GM12878 (cell line): ENCODE measurements around the gene DSEL. TPM values are rescaled to one million over a fixed set of nuclear protein-coding genes. Genes with fewer than 3 reads are reported as not detected.

Source experiments
- ATAC-seq: fragments of 200-7000 bp; cut with Tn5 transposase; 3 replicates; pipeline ENCODE4 v1.9.1; 2020; ENCODE audit warnings: mild to moderate bottlenecking, moderate library complexity
- BruUV-seq: library from RNA; stranded (reverse); fragments of 400-500 nt; replicated peaks from 2 replicates; lab custom pipeline; 2021; lab: Mats Ljungman, UMichigan
- CTCF ChIA-PET: fragments of 300-600 bp; sonication (Branson Sonifier 250); formaldehyde crosslinking; extraction: SDS; loops from one replicate; lab custom pipeline; 2021; ENCODE audit warnings: inconsistent platforms; lab: Yijun Ruan, JAX
- POLR2A ChIA-PET: fragments of 350-600 bp; formaldehyde crosslinking; extraction: SDS; loops from one replicate; lab custom pipeline; 2021; ENCODE audit warnings: inconsistent platforms; lab: Charles Lee
- RAD21 ChIA-PET: fragments of 300-600 bp; sonication (Branson Sonifier 250); formaldehyde crosslinking; loops from one replicate; lab custom pipeline; 2023; ENCODE audit warnings: antibody characterized with exemption; ENCODE audit not compliant: unreplicated experiment; lab: Charles Lee
- SMC1A ChIA-PET: fragments of 300-600 bp; sonication (Branson Sonifier 250); formaldehyde crosslinking; loops from one replicate; lab custom pipeline; 2023; ENCODE audit not compliant: unreplicated experiment, uncharacterized antibody; lab: Charles Lee
- DNase-seq: peaks from one replicate; pipeline ENCODE4 v3.0.0-alpha.2; 2011; ENCODE audit warnings: low read depth, low spot score
- FAIRE-seq: peaks from 3 replicates; lab custom pipeline; 2011; peaks lifted over from hg19 to GRCh38; lab: Jason Lieb, UNC
- H2AFZ ChIP-seq: 2 replicates; pipeline ENCODE4 v1.6.0; 2011; ENCODE audit warnings: low read depth, low read length, control low read depth; ENCODE audit not compliant: control insufficient read depth
- H3K27ac ChIP-seq: 2 replicates; pipeline ENCODE4 v1.5.1; 2011; ENCODE audit warnings: control low read depth; ENCODE audit not compliant: control insufficient read depth, insufficient read depth
- H3K27me3 ChIP-seq, 2 experiments: replicated peaks in 1 of 2; 2 replicates each; pipeline versions ENCODE4 v1.6.0 to v1.6.1; 2011; ENCODE audit warnings: low read length in 1 of 2; ENCODE audit not compliant: control insufficient read depth in 2 of 2, insufficient read depth in 2 of 2
- H3K36me3 ChIP-seq, 2 experiments: 2 replicates each; pipeline ENCODE4 v1.5.1; 2011; ENCODE audit warnings: low read length in 1 of 2; ENCODE audit not compliant: control insufficient read depth in 2 of 2, insufficient read depth in 2 of 2
- H3K4me1 ChIP-seq: 2 replicates; pipeline ENCODE4 v1.6.1; 2011; ENCODE audit warnings: mild to moderate bottlenecking, low read length, moderate library complexity, mixed read lengths; ENCODE audit not compliant: control insufficient read depth, insufficient read depth
- H3K4me2 ChIP-seq: 2 replicates; pipeline ENCODE4 v1.6.0; 2011; ENCODE audit warnings: control low read depth; ENCODE audit not compliant: control insufficient read depth, insufficient read depth
- H3K4me3 ChIP-seq: fragments of 200-600 bp; sonication (generic); 2 replicates; pipeline ENCODE4 v1.5.1; 2016
- H3K79me2 ChIP-seq: 2 replicates; pipeline ENCODE4 v1.6.0; 2011; ENCODE audit warnings: low read length; ENCODE audit not compliant: control insufficient read depth, insufficient read depth
- H3K9ac ChIP-seq: 2 replicates; pipeline ENCODE4 v1.8.0; 2011; ENCODE audit warnings: low read length, control low read depth, mixed read lengths; ENCODE audit not compliant: control insufficient read depth, insufficient read depth
- H3K9me3 ChIP-seq: replicated peaks from 3 replicates; pipeline ENCODE4 v1.5.1; 2011; ENCODE audit warnings: mild to moderate bottlenecking, low read length; ENCODE audit not compliant: control insufficient read depth, insufficient read depth
- H4K20me1 ChIP-seq: 2 replicates; pipeline ENCODE4 v1.6.0; 2011; ENCODE audit not compliant: control insufficient read depth, insufficient read depth
- CHD1 ChIP-seq: IDR thresholded peaks from 2 replicates; pipeline ENCODE4 v1.6.1; 2012; ENCODE audit warnings: low read depth, low read length, improper control_type of control experiment
- CHD4 ChIP-seq: fragments of 200-600 bp; sonication (generic); IDR thresholded peaks from 2 replicates; pipeline ENCODE4 v1.6.1; 2016; ENCODE audit warnings: mild to moderate bottlenecking
- ETV6 ChIP-seq, 2 experiments: fragments of 450-650 bp in 1 of 2; IDR thresholded peaks in 1 of 2; conservative IDR thresholded peaks in 1 of 2; 2 replicates each; pipeline ENCODE4 v1.6.1; 2014; ENCODE audit warnings: antibody characterized with exemption in 1 of 2, borderline replicate concordance in 1 of 2, low read depth in 1 of 2, mild to moderate bottlenecking in 1 of 2, moderate library complexity in 1 of 2
- JUNB ChIP-seq: IDR thresholded peaks from 2 replicates; pipeline ENCODE4 v1.6.1; 2016; ENCODE audit warnings: antibody characterized with exemption, mild to moderate bottlenecking
- JUND ChIP-seq: IDR thresholded peaks from 2 replicates; pipeline ENCODE4 v1.6.1; 2012; ENCODE audit warnings: low read depth, mild to moderate bottlenecking, low read length, improper control_type of control experiment, moderate library complexity
- KAT2A ChIP-seq: conservative IDR thresholded peaks from 2 replicates; pipeline ENCODE4 v1.6.1; 2011; ENCODE audit warnings: low read depth, low read length; ENCODE audit not compliant: control insufficient read depth
- MEF2B ChIP-seq: fragments of 450-650 bp; IDR thresholded peaks from 2 replicates; pipeline ENCODE4 v1.6.1; 2018; ENCODE audit warnings: mild to moderate bottlenecking, moderate library complexity; ENCODE audit not compliant: partially characterized antibody, poor library complexity, severe bottlenecking
- NFIC ChIP-seq: IDR thresholded peaks from 2 replicates; pipeline ENCODE4 v1.6.1; 2012; ENCODE audit warnings: low read depth, mild to moderate bottlenecking, inconsistent platforms, low read length, moderate library complexity
- NR2C1 ChIP-seq: fragments of 450-650 bp; IDR thresholded peaks from 2 replicates; pipeline ENCODE4 v1.6.1; 2017; ENCODE audit warnings: antibody characterized with exemption, mild to moderate bottlenecking, moderate library complexity
- RAD21 ChIP-seq: IDR thresholded peaks from 2 replicates; pipeline ENCODE4 v1.6.1; 2011; ENCODE audit warnings: mild to moderate bottlenecking, low read depth, low read length, moderate library complexity; ENCODE audit not compliant: insufficient read depth
- TAF1 ChIP-seq: IDR thresholded peaks from 2 replicates; pipeline ENCODE4 v1.6.1; 2011; ENCODE audit warnings: mild to moderate bottlenecking, low read depth, low read length, borderline replicate concordance
- ZNF217 ChIP-seq: fragments of 450-650 bp; IDR thresholded peaks from 2 replicates; pipeline ENCODE4 v1.6.1; 2017; ENCODE audit warnings: antibody characterized with exemption, mild to moderate bottlenecking
- ZNF274 ChIP-seq: IDR thresholded peaks from one replicate; pipeline ENCODE4 v1.8.0; 2011; ENCODE audit not compliant: insufficient read length, insufficient read depth
- ZSCAN29 ChIP-seq: fragments of 450-650 bp; IDR thresholded peaks from 2 replicates; pipeline ENCODE4 v1.6.1; 2017; ENCODE audit warnings: mild to moderate bottlenecking, moderate library complexity
- WGBS: methylation state at CpG from one replicate; pipeline ENCODE4 v1.1.6; 2016; ENCODE audit warnings: low lambda C conversion rate; ENCODE audit not compliant: insufficient replicate concordance, insufficient coverage; ENCODE audit errors: missing lambda C conversion rate; 5-methylcytosine and 5-hydroxymethylcytosine counted together
- in situ Hi-C: fragments of 300-500 bp; cut with MboI; formaldehyde crosslinking; loops from 9 replicates; pipeline ENCODE4 v1.14.3; 2018; ENCODE audit warnings: mixed read lengths
- intact Hi-C: fragments of 100-400 bp; cut with micrococcal nuclease; formaldehyde crosslinking; loops from one replicate; pipeline ENCODE4 v1.14.2; 2022; ENCODE audit not compliant: unreplicated experiment
- polyA plus RNA-seq, 11 experiments: library from polyadenylated mRNA; depleted of rRNA in 4 of 11; unstranded in 6 of 11; stranded (reverse) in 5 of 11; fragments of >200 nt; fragmentation: Nextera tagmentation in 4 of 11; fragmentation: Illumina TruSeq in 1 of 11; extraction: Ambion mirVana in 4 of 11; extraction: Trizol in 1 of 11; gene quantifications; 1 replicate in 1 of 11; 2 replicates in 10 of 11; pipeline versions ENCODE4 v1.2.1 to v1.2.3, GENCODE V29; 2011 to 2016; ENCODE audit warnings: inconsistent platforms in 2 of 11, missing spikeins in 2 of 11, low read depth in 1 of 11
- total RNA-seq, 4 experiments: library from RNA; depleted of rRNA in 3 of 4; stranded (reverse); fragments of >200 nt in 3 of 4; fragmentation: Illumina TruSeq in 1 of 4; extraction: Trizol in 1 of 4; gene quantifications; 2 replicates each; pipeline versions ENCODE4 v1.2.1 to v1.2.3, GENCODE V29; 2013 to 2021
- TF ChIP-seq, protein P1 (sequence below): IDR thresholded peaks from 2 replicates; pipeline ENCODE4 v1.6.1; 2011; ENCODE audit warnings: borderline replicate concordance, low read depth, mild to moderate bottlenecking, moderate library complexity, mixed read lengths, low read length; ENCODE audit not compliant: insufficient read depth; ENCODE audit errors: extremely low read length
- TF ChIP-seq, protein P2 (sequence below): IDR thresholded peaks from 2 replicates; pipeline ENCODE4 v1.6.1; 2012; ENCODE audit warnings: low read depth, low read length, improper control_type of control experiment
- TF ChIP-seq, protein P3 (sequence below): fragments of 450-650 bp; formaldehyde crosslinking; IDR thresholded peaks from 2 replicates; pipeline ENCODE4 v1.4.0; 2020; ENCODE audit warnings: mild to moderate bottlenecking, moderate library complexity

Gene DSEL
- total and polyA plus RNA-seq, 10 of the 15 experiments (the other 5 are each of a cell fraction or from before 2014, with no cell fraction given) = 0.03 TPM; not detected in 9

DNA sequence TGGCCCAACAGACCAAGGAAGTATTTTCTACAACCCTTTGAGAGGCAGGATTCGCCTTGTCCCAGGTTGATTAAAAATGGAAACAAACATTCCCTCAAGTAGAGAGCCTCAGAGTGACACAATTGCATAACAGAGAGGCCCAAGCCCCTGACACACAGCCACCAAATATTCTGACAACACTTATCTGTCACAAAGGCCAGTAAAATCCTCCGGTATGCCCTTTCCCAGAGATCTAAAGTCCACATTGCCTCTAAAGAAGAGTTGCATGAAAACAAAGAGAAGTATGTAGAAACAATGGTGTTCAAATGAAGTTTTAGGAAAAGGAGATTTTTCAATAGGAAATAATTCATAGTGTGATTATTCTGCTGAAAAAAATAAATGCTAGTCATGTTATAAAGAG, 32.1 kb downstream of the DSEL start (continued):
- TF ChIP-seq, protein P1, sequence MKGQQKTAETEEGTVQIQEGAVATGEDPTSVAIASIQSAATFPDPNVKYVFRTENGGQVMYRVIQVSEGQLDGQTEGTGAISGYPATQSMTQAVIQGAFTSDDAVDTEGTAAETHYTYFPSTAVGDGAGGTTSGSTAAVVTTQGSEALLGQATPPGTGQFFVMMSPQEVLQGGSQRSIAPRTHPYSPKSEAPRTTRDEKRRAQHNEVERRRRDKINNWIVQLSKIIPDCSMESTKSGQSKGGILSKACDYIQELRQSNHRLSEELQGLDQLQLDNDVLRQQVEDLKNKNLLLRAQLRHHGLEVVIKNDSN = no peak
- TF ChIP-seq ZNF274 = no peak
- no peak for TF ChIP-seq CHD4
- TF ChIP-seq, protein P2, sequence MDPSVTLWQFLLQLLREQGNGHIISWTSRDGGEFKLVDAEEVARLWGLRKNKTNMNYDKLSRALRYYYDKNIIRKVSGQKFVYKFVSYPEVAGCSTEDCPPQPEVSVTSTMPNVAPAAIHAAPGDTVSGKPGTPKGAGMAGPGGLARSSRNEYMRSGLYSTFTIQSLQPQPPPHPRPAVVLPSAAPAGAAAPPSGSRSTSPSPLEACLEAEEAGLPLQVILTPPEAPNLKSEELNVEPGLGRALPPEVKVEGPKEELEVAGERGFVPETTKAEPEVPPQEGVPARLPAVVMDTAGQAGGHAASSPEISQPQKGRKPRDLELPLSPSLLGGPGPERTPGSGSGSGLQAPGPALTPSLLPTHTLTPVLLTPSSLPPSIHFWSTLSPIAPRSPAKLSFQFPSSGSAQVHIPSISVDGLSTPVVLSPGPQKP = no peak
- TF ChIP-seq NR2C1 = no peak
- TF ChIP-seq ZSCAN29 = no peak
- no peak for TF ChIP-seq RAD21
- no peak for TF ChIP-seq JUNB
- TF ChIP-seq KAT2A = no peak
- TF ChIP-seq MEF2B = no peak
- TF ChIP-seq, all 136 proteins: peak for 0

DNA sequence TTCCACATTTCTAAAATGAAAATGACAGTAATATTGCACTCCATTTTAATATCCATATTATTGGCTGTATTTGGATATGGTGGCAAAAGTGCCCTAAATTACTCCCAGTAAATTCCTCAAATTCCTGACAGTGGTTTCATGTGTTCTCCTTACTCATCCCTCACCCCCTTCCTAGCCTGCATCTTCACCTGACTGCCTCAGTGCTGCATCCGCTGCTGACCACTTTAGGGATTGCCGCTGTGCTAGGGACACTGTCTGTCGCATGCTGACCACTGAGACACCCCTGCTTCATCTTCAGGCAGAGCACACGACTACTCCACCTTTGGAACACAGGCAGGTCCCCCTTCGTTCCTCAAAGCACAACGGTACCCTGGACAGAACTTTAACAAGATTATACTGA, 32.6 kb downstream of the DSEL start:
- whole genome bisulfite sequencing = 10% methylated on average over 6 of the region's 6 CpGs
- in situ Hi-C loops = no loop called here
- no peak for TF ChIP-seq NFIC
- no peak for TF ChIP-seq CHD1
- no peak for TF ChIP-seq JUND
- no peak for TF ChIP-seq ZNF217
- no peak for TF ChIP-seq JUNB
- TF ChIP-seq, protein P3, sequence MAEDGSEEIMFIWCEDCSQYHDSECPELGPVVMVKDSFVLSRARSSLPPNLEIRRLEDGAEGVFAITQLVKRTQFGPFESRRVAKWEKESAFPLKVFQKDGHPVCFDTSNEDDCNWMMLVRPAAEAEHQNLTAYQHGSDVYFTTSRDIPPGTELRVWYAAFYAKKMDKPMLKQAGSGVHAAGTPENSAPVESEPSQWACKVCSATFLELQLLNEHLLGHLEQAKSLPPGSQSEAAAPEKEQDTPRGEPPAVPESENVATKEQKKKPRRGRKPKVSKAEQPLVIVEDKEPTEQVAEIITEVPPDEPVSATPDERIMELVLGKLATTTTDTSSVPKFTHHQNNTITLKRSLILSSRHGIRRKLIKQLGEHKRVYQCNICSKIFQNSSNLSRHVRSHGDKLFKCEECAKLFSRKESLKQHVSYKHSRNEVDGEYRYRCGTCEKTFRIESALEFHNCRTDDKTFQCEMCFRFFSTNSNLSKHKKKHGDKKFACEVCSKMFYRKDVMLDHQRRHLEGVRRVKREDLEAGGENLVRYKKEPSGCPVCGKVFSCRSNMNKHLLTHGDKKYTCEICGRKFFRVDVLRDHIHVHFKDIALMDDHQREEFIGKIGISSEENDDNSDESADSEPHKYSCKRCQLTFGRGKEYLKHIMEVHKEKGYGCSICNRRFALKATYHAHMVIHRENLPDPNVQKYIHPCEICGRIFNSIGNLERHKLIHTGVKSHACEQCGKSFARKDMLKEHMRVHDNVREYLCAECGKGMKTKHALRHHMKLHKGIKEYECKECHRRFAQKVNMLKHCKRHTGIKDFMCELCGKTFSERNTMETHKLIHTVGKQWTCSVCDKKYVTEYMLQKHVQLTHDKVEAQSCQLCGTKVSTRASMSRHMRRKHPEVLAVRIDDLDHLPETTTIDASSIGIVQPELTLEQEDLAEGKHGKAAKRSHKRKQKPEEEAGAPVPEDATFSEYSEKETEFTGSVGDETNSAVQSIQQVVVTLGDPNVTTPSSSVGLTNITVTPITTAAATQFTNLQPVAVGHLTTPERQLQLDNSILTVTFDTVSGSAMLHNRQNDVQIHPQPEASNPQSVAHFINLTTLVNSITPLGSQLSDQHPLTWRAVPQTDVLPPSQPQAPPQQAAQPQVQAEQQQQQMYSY (CRISPR knock-in tag) = no peak
- TF ChIP-seq ETV6 (conservative IDR thresholded peaks at IDR 0.05 in 1 of 2, IDR thresholded peaks at IDR 0.05 in 1 of 2; ENCODE audit: borderline replicate concordance in 1 of 2, low read depth in 1 of 2) = no peak
- TF ChIP-seq TAF1 = no peak

More for the DNA sequence above, 32.6 kb downstream of the DSEL start:
- Histone ChIP-seq H4K20me1 (no peaks in the 10 kb centered on the region), H3K4me3 (no peak overlapping the region), H3K4me1 (no peaks in the 10 kb centered on the region), H3K36me3 (no peaks in the 10 kb centered on the region), H3K9me3 (no peaks in the 10 kb centered on the region), H3K79me2 (no peaks in the 10 kb centered on the region), H3K9ac (no peak overlapping the region), H2AFZ (no peak overlapping the region), H3K27ac (no peak overlapping the region), H3K27me3 (no peaks in the 10 kb centered on the region), H3K4me2 (no peak overlapping the region)
- SMC1A ChIA-PET = no interaction called here
- CTCF ChIA-PET = no interaction called here
- no peak for ATAC-seq
- POLR2A ChIA-PET = no interaction called here
- no TSS peak for BruUV-seq
- RAD21 ChIA-PET = no interaction called here
- FAIRE-seq = no peak
- intact Hi-C loops = no loop called here
- no peak for DNase-seq
